B cell (primary cell): Measurements from ENCODE around the gene ZNF316. TPM values are rescaled to one million over a fixed set of nuclear protein-coding genes. Genes with fewer than 3 reads are reported as not detected.

Experiments
- ATAC-seq: fragments of 200-7000 bp; cut with Tn5 transposase; one replicate; pipeline ENCODE4 v1.10.0; 2021; ENCODE audit warnings: low read depth, mild to moderate bottlenecking, moderate number of reproducible peaks, moderate library complexity
- CTCF ChIA-PET: fragments of 350-600 bp; sonication (Branson Sonifier 250); formaldehyde crosslinking; loops from one replicate; lab custom pipeline; 2021; ENCODE audit warnings: antibody characterized with exemption, inconsistent platforms; lab: Charles Lee
- POLR2A ChIA-PET: fragments of 350-600 bp; sonication (Branson Sonifier 250); formaldehyde crosslinking; loops from one replicate; lab custom pipeline; 2021; ENCODE audit warnings: antibody characterized with exemption; lab: Charles Lee
- DNase-seq: peaks from one replicate; pipeline ENCODE4 v3.0.0; 2013
- H2AFZ ChIP-seq: 2 replicates; pipeline ENCODE4 v1.6.1; 2012; ENCODE audit warnings: mild to moderate bottlenecking, low read depth, low read length; ENCODE audit not compliant: insufficient read depth, poor library complexity, severe bottlenecking
- H3K27ac ChIP-seq, 2 donors: 1 replicate in 1 of 2; 2 replicates in 1 of 2; pipeline ENCODE4 v1.5.1; 2012 to 2013; ENCODE audit warnings: low read length in 2 of 2, mild to moderate bottlenecking in 2 of 2, moderate library complexity in 1 of 2
- H3K27me3 ChIP-seq, 4 experiments: fragments of 200-600 bp in 1 of 4; sonication (generic) in 1 of 4; replicated peaks in 1 of 4; 1 replicate in 2 of 4; 2 replicates in 2 of 4; pipeline versions ENCODE4 v1.6.1 to v1.7.0; 2013 to 2016; ENCODE audit warnings: low read length in 3 of 4, mild to moderate bottlenecking in 2 of 4, mixed read lengths in 1 of 4, moderate library complexity in 1 of 4; ENCODE audit not compliant: insufficient read depth in 4 of 4, control insufficient read depth in 3 of 4; ENCODE audit errors: control extremely low read depth in 1 of 4
- H3K36me3 ChIP-seq, 2 experiments: replicated peaks in 1 of 2; 1 replicate in 1 of 2; 2 replicates in 1 of 2; pipeline versions ENCODE4 v1.6.1 to v1.7.1; 2013; ENCODE audit warnings: low read length in 1 of 2; ENCODE audit not compliant: insufficient read depth in 2 of 2, control insufficient read depth in 1 of 2; ENCODE audit errors: control extremely low read depth in 1 of 2, extremely low read depth in 1 of 2
- H3K4me1 ChIP-seq, 2 donors: fragments of 200-600 bp in 1 of 2; sonication (generic) in 1 of 2; 1 replicate in 1 of 2; 2 replicates in 1 of 2; pipeline versions ENCODE4 v1.5.1 to v1.6.1; 2013 to 2017; ENCODE audit warnings: low read length in 2 of 2; ENCODE audit not compliant: control insufficient read depth in 2 of 2, insufficient read depth in 2 of 2
- H3K4me2 ChIP-seq: replicated peaks from 2 replicates; pipeline ENCODE3; 2012; ENCODE audit warnings: mild to moderate bottlenecking, low read depth, low read length; ENCODE audit not compliant: poor library complexity, severe bottlenecking
- H3K4me3 ChIP-seq, 5 experiments: fragments of 200-600 bp in 1 of 5; sonication (generic) in 1 of 5; 1 replicate in 3 of 5; 2 replicates in 2 of 5; pipeline versions ENCODE4 v1.5.1 to v1.7.0; 2011 to 2016; ENCODE audit warnings: low read length in 4 of 5, mild to moderate bottlenecking in 4 of 5, low read depth in 2 of 5, control low read depth in 1 of 5, moderate library complexity in 1 of 5; ENCODE audit not compliant: insufficient read depth in 1 of 5; ENCODE audit errors: control extremely low read depth in 1 of 5, extremely low read depth in 1 of 5
- H3K79me2 ChIP-seq: fragments of 200-600 bp; sonication (generic); one replicate; pipeline ENCODE4 v1.6.0; 2016; ENCODE audit warnings: low read length; ENCODE audit not compliant: control insufficient read depth, insufficient read depth
- H3K9ac ChIP-seq: fragments of 200-600 bp; sonication (generic); 2 replicates; pipeline ENCODE4 v1.6.1; 2017; ENCODE audit warnings: mild to moderate bottlenecking, low read length, moderate library complexity
- H3K9me3 ChIP-seq, 3 donors: one replicate each; pipeline versions ENCODE4 v1.6.1 to v1.7.1; 2013; ENCODE audit warnings: low read length in 2 of 3; ENCODE audit not compliant: control insufficient read depth in 2 of 3, insufficient read depth in 1 of 3; ENCODE audit errors: control extremely low read depth in 1 of 3
- H4K20me1 ChIP-seq: 2 replicates; pipeline ENCODE4 v1.6.0; 2012; ENCODE audit warnings: mild to moderate bottlenecking, low read length; ENCODE audit not compliant: insufficient read depth, control insufficient read depth, poor library complexity, severe bottlenecking
- H3K27ac Mint-ChIP-seq: one replicate; pipeline ENCODE4 v1.8.0; 2021; ENCODE audit warnings: mixed read lengths
- H3K27me3 Mint-ChIP-seq: one replicate; pipeline ENCODE4 v1.8.0; 2021; ENCODE audit warnings: mixed read lengths
- H3K4me1 Mint-ChIP-seq: one replicate; pipeline ENCODE4 v1.8.0; 2021; ENCODE audit warnings: mixed read lengths
- H3K4me3 Mint-ChIP-seq: one replicate; pipeline ENCODE4 v1.8.0; 2021; ENCODE audit warnings: mixed read lengths
- H3K9me3 Mint-ChIP-seq: one replicate; pipeline ENCODE4 v1.8.0; 2022; ENCODE audit warnings: mixed read lengths; ENCODE audit not compliant: insufficient read depth
- CTCF ChIP-seq: fragments of 200-600 bp; IDR thresholded peaks from one replicate; pipeline ENCODE4 v1.8.0; 2022; ENCODE audit warnings: antibody characterized with exemption, mild to moderate bottlenecking
- EZH2 ChIP-seq: IDR thresholded peaks from 2 replicates; pipeline ENCODE4 v1.6.1; 2012; ENCODE audit warnings: borderline replicate concordance, low read depth, mild to moderate bottlenecking, moderate library complexity, low read length; ENCODE audit not compliant: insufficient read depth, poor library complexity, severe bottlenecking
- WGBS: methylation state at CpG from one replicate; pipeline ENCODE4 v1.1.5; 2013; ENCODE audit warnings: missing lambda C conversion rate; ENCODE audit not compliant: insufficient coverage; 5-methylcytosine and 5-hydroxymethylcytosine counted together
- intact Hi-C: fragments of 100-400 bp; cut with micrococcal nuclease; formaldehyde crosslinking; loops from one replicate; pipeline ENCODE4 v1.10.0; 2022
- polyA plus RNA-seq: library from polyadenylated mRNA; depleted of rRNA; stranded (reverse); fragments of >200 nt; gene quantifications from 2 replicates; pipeline ENCODE4 v1.2.3, GENCODE V29; 2012
- total RNA-seq, 2 donors: library from RNA; stranded (reverse); fragments of 120-200 nt in 1 of 2; gene quantifications; 1 replicate in 1 of 2; 2 replicates in 1 of 2; pipeline versions ENCODE4 v1.2.3 to v1.2.4, GENCODE V29; 2013 to 2022

Gene ZNF316
- total and polyA plus RNA-seq, 2 donors (not counting 1 experiment from before 2014, with no cell fraction given): 43.6 to 72.6 TPM

- Mint-ChIP-seq H3K4me3 (no peak overlapping the region), H3K4me1 (peaks cover 34% of the 10 kb centered on the region), H3K27ac (no peak overlapping the region), H3K9me3 (peaks cover 4% of the 10 kb centered on the region), H3K27me3 (no peaks in the 10 kb centered on the region)
- ATAC-seq: no peak
- Histone ChIP-seq H3K79me2 (peaks cover 67% of the 10 kb centered on the region), H3K27ac (no peak overlapping the region), H3K9me3 (peaks cover 9 to 14% (median 12%) of the 10 kb centered on the region in 3 donors), H3K9ac (no peak overlapping the region), H3K4me3 (no peak overlapping the region), H3K4me1 (peaks cover 17 to 19% of the 10 kb centered on the region in 2 donors), H3K27me3 (no peaks in the 10 kb centered on the region), H3K4me2 (no peak overlapping the region), H2AFZ (no peak overlapping the region), H3K36me3 (peaks cover 34 to 65% of the 10 kb centered on the region in 2 experiments), H4K20me1 (peaks cover 36% of the 10 kb centered on the region)
- TF ChIP-seq EZH2 (no peak), CTCF (no peak)
- ChIA-PET CTCF (no interaction called here), POLR2A (no interaction called here)
- DNase-seq: no peak
- 96% methylated on average over 4 of the region's 5 CpGs for WGBS
- intact Hi-C loops: no loop called here
Measured at GRCh38 chr7:6700793-6701192, 63.7 kb downstream of the ZNF316 start.

GRCh38 chr7:6701860-6702259 is 64.7 kb downstream of the ZNF316 start:
- Histone ChIP-seq H3K27ac (no peak overlapping the region), H3K4me2 (no peak overlapping the region), H3K9ac (no peak overlapping the region), H3K36me3 (peaks cover 28 to 55% of the 10 kb centered on the region in 2 experiments), H3K27me3 (no peaks in the 10 kb centered on the region), H4K20me1 (peaks cover 43% of the 10 kb centered on the region), H2AFZ (no peak overlapping the region), H3K4me1 (peaks cover 21% of the 10 kb centered on the region in 2 donors), H3K4me3 (no peak overlapping the region), H3K79me2 (peaks cover 78% of the 10 kb centered on the region), H3K9me3 (peaks cover 6 to 13% (median 9%) of the 10 kb centered on the region in 3 donors)
- ChIA-PET POLR2A (no interaction called here), CTCF (no interaction called here)
- H3K27ac Mint-ChIP-seq: no peak overlapping the region
- H3K4me3 Mint-ChIP-seq: no peak overlapping the region
- H3K9me3 Mint-ChIP-seq: peaks cover 4% of the 10 kb centered on the region
- intact Hi-C loops: no loop called here
- TF ChIP-seq EZH2 (no peak), CTCF (no peak)
- peaks cover 37% of the 10 kb centered on the region for H3K4me1 Mint-ChIP-seq
- 100% methylated on average over 1 of the region's 1 CpG for WGBS
- DNase-seq: no peak
- ATAC-seq: no peak
- H3K27me3 Mint-ChIP-seq: no peaks in the 10 kb centered on the region

Other genes starting within 250 kb of the ZNF316 start
- gene DAGLB, start 189.4 kb upstream of the ZNF316 start, total RNA-seq: 27.6 and 29.6 TPM in 2 replicates
- gene DAGLB, start 189.4 kb upstream of the ZNF316 start, polyA plus RNA-seq: 25.2 and 37.6 TPM in 2 replicates
- 29.6 and 31.5 TPM in 2 replicates for gene KDELR2, start 153.2 kb upstream of the ZNF316 start, total RNA-seq
- 14.0 and 16.6 TPM in 2 replicates for gene KDELR2, start 153.2 kb upstream of the ZNF316 start, polyA plus RNA-seq
- 1.7 TPM in 2 replicates for gene GRID2IP, start 85.9 kb upstream of the ZNF316 start, total RNA-seq
- gene GRID2IP, start 85.9 kb upstream of the ZNF316 start, polyA plus RNA-seq: 0.58 and 0.72 TPM in 2 replicates
- gene ZDHHC4, start 59.9 kb upstream of the ZNF316 start, total RNA-seq: 38.5 and 49.4 TPM in 2 replicates
- gene ZDHHC4, start 59.9 kb upstream of the ZNF316 start, polyA plus RNA-seq: 42.0 and 44.8 TPM in 2 replicates
- 57.1 and 57.8 TPM in 2 replicates for gene INTS15, start 47.3 kb upstream of the ZNF316 start, total RNA-seq
- gene INTS15, start 47.3 kb upstream of the ZNF316 start, polyA plus RNA-seq: 50.6 and 63.2 TPM in 2 replicates
- gene ZNF853, start 21.7 kb upstream of the ZNF316 start, total RNA-seq: 5.2 and 6.3 TPM in 2 replicates
- 1.6 and 2.5 TPM in 2 replicates for gene ZNF853, start 21.7 kb upstream of the ZNF316 start, polyA plus RNA-seq
- gene ZNF12, start 69.6 kb downstream of the ZNF316 start, total RNA-seq: 41.3 and 48.8 TPM in 2 replicates
- gene ZNF12, start 69.6 kb downstream of the ZNF316 start, polyA plus RNA-seq: 6.3 and 8.2 TPM in 2 replicates
- gene RSPH10B2, start 116.8 kb downstream of the ZNF316 start, total RNA-seq: 1.4 and 1.6 TPM in 2 replicates
- not detected in 2 replicates for gene RSPH10B2, start 116.8 kb downstream of the ZNF316 start, polyA plus RNA-seq
- gene CCZ1B, start 189.0 kb downstream of the ZNF316 start, total RNA-seq: 92.8 and 97.1 TPM in 2 replicates
- 20.3 and 47.4 TPM in 2 replicates for gene CCZ1B, start 189.0 kb downstream of the ZNF316 start, polyA plus RNA-seq